ENCODE data around the gene FAAP20. TPM values are rescaled to one million over a fixed set of nuclear protein-coding genes. Genes with fewer than 3 reads are reported as not detected.
A peak's percentile ranks its signal among the peaks of the same experiment; 100 is the strongest.

FAAP20 gene
- total RNA-seq, 1 donor from 2014 or later = 55.3 TPM

DNA sequence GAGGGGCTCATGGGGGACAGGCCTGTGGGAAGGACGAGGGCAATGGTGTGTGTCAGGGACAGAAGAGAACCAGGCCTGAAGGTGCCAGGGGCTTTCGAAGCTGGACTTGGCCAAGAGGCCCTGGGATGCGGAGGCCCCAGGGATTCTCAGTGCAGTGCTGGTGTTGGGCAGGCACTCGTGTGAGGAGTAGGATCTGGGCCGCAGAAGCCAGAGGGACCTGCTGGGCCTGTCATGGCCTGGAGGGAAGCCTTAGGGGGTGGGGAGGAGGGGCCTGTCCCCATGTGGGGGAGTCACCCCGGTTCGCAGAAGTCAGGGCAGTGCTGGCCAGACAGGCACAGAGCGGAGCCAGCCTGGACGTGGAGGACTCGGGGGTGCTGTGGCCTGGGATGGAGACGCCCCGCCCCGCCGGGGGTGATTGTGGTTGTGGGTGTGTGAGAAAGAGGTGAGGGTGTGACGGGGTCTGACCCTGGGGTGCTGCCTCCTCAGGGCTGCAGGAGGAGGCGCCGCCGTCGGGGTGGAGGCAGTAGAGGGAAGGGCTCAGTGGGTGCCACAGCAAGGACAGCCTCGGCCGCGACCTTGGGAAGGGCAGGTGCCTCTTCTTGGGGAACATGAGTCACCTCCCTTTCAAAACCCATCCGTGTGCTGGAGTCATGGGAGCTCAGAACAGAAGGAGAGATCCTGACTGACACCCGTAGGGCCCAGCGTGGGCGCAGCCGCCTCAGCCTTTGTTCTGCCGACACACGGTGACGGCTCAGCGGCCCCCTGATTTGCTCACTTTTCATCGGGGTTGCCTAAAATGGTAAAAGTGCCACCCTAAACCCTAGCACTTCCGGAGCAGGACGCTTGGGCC is 33.9 kb downstream of the FAAP20 start:
- no peaks in the 10 kb centered on the region for H3K27me3 ChIP-seq
- no peaks in the 10 kb centered on the region for H3K4me1 ChIP-seq
- H3K9me3 ChIP-seq = no peaks in the 10 kb centered on the region
- H3K4me3 ChIP-seq = no peak overlapping the region
- H3K27ac ChIP-seq = no peak overlapping the region
- ATAC-seq (peak; percentile 17), DNase-seq (no peak)
- TF ChIP-seq, protein P1, sequence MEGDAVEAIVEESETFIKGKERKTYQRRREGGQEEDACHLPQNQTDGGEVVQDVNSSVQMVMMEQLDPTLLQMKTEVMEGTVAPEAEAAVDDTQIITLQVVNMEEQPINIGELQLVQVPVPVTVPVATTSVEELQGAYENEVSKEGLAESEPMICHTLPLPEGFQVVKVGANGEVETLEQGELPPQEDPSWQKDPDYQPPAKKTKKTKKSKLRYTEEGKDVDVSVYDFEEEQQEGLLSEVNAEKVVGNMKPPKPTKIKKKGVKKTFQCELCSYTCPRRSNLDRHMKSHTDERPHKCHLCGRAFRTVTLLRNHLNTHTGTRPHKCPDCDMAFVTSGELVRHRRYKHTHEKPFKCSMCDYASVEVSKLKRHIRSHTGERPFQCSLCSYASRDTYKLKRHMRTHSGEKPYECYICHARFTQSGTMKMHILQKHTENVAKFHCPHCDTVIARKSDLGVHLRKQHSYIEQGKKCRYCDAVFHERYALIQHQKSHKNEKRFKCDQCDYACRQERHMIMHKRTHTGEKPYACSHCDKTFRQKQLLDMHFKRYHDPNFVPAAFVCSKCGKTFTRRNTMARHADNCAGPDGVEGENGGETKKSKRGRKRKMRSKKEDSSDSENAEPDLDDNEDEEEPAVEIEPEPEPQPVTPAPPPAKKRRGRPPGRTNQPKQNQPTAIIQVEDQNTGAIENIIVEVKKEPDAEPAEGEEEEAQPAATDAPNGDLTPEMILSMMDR (IDR thresholded peaks at IDR 0.05) = no peak
- intact Hi-C loops (cut with DNase I) = no loop called here
- peaks cover 9% of the 10 kb centered on the region for H3K36me3 ChIP-seq

DNA sequence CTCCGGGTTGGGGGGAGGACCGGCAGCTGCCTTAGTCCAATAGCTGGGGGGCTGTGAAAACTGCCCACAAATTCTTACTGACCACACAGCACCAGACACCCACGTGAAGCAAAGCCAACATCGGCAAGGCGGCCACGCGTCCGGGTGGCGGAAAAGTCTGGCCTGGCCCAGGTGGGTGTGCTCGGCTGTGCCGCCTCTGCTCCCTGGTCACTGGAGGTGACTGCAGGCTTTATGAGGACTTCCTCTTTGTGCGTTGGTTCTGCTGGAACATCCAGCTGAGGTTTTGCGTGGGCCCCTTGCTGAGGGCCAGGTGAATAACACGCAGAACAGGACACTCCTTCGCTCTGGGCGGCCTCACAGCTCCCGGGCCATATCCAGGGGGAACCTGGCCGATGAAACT is 35.4 kb downstream of the FAAP20 start:
- H3K4me3 ChIP-seq = no peak overlapping the region
- peaks cover 12% of the 10 kb centered on the region for H3K36me3 ChIP-seq
- ATAC-seq (no peak), DNase-seq (no peak)
- no peaks in the 10 kb centered on the region for H3K9me3 ChIP-seq
- TF ChIP-seq, protein P1 (IDR thresholded peaks at IDR 0.05) = no peak
- H3K27ac ChIP-seq = no peak overlapping the region
- no peaks in the 10 kb centered on the region for H3K4me1 ChIP-seq
- no peaks in the 10 kb centered on the region for H3K27me3 ChIP-seq
- intact Hi-C loops (cut with DNase I) = no loop called here

GRCh38 chr1:2158272-2158671 is 36.3 kb downstream of the FAAP20 start:
- TF ChIP-seq, protein P1 (IDR thresholded peaks at IDR 0.05) = no peak
- ATAC-seq = no peak

DNA sequence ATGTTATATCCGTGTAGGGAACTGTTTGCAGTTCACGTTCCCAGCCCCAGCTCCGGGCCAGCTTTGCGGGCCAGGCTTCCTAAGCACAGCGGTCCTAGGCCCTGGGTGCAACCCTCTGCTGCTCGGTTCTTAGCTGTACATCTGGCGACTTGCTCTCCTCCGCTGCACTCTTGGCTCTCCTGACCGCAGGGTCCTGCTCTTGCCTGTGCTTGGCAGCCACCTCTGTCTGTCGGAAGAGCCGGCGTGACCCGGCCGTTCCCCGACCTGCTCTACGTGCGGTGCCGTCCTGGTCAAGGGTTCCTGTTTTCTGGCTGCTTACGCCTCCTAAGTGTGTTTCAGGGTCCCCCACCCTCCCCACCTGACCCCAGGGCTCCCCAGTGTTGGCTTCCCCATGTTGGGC is 36.7 kb downstream of the FAAP20 start:
- DNase-seq (no peak), ATAC-seq (no peak)
- Histone ChIP-seq H3K27me3 (no peaks in the 10 kb centered on the region), H3K36me3 (peaks cover 22% of the 10 kb centered on the region), H3K4me1 (no peaks in the 10 kb centered on the region), H3K27ac (no peak overlapping the region), H3K9me3 (no peaks in the 10 kb centered on the region), H3K4me3 (no peak overlapping the region)
- intact Hi-C loops (cut with DNase I) = no loop called here
- TF ChIP-seq, protein P1 (IDR thresholded peaks at IDR 0.05) = no peak

More at GRCh38 chr1:2158272-2158671, 36.3 kb downstream of the FAAP20 start:
- intact Hi-C loops (cut with DNase I) = no loop called here
- Histone ChIP-seq H3K9me3 (no peaks in the 10 kb centered on the region), H3K4me3 (no peak overlapping the region), H3K4me1 (no peaks in the 10 kb centered on the region), H3K36me3 (peaks cover 18% of the 10 kb centered on the region), H3K27me3 (no peaks in the 10 kb centered on the region), H3K27ac (no peak overlapping the region)
- no peak for DNase-seq

DNA sequence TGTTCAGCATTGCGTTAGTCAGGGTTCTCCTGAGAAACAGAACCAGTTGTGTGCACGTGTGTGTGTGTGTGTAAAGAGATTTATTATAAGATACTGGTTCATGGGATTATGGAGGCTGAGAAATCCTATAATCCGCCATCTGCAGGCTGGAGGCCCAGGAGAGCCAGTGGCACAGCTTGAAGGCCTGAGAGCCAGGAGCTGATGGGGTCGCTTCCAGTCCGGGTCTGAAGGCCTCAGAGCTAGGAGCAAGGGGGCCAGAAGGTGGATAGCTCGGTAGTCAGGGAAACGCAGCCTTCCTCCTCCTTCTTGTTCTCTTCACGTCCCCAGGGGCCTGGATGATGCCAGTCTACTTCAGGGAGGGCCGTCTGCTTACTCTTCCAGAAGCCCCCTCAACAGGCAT is 37.7 kb downstream of the FAAP20 start:
- H3K4me3 ChIP-seq = no peak overlapping the region
- H3K27ac ChIP-seq = no peak overlapping the region
- no peak for DNase-seq
- ATAC-seq = no peak
- H3K9me3 ChIP-seq = no peaks in the 10 kb centered on the region
- intact Hi-C loops (cut with DNase I) = no loop called here
- H3K4me1 ChIP-seq = no peaks in the 10 kb centered on the region
- TF ChIP-seq, protein P1 (IDR thresholded peaks at IDR 0.05) = no peak
- H3K36me3 ChIP-seq = peaks cover 27% of the 10 kb centered on the region
- no peaks in the 10 kb centered on the region for H3K27me3 ChIP-seq
